SK-N-SH (cell line): ENCODE measurements around the gene ATP2C1. TPM values are rescaled to one million over a fixed set of nuclear protein-coding genes. Genes with fewer than 3 reads are reported as not detected.

Experiments used
- CTCF ChIA-PET: fragments of 300-600, 350-600 bp; formaldehyde crosslinking; extraction: SDS; loops from one replicate; lab custom pipeline; 2021; lab: Yijun Ruan, JAX
- POLR2A ChIA-PET: fragments of 350-600 bp; sonication (Branson Sonifier 250); formaldehyde crosslinking; extraction: SDS; loops from one replicate; lab custom pipeline; 2020; ENCODE audit warnings: antibody characterized with exemption, inconsistent platforms; lab: Yijun Ruan, JAX
- DNase-seq: peaks from one replicate; pipeline ENCODE4 v3.0.0; 2012
- H2AFZ ChIP-seq: fragments of 200-600 bp; sonication (generic); 2 replicates; pipeline ENCODE4 v1.8.1; 2016; ENCODE audit warnings: antibody characterized with exemption, mild to moderate bottlenecking, low read depth
- H3F3A ChIP-seq: fragments of 200-600 bp; sonication (generic); replicated peaks from 2 replicates; pipeline ENCODE3; 2016; ENCODE audit warnings: antibody characterized with exemption, mild to moderate bottlenecking; ENCODE audit not compliant: insufficient read depth
- H3K27ac ChIP-seq, 2 experiments: fragments of 200-500 bp in 1 of 2; fragments of 200-600 bp in 1 of 2; sonication (Bioruptor generic) in 1 of 2; sonication (generic), shearing (Covaris generic) in 1 of 2; 2 replicates each; pipeline versions ENCODE4 v1.5.1 to v1.6.1; 2014 to 2016; ENCODE audit warnings: low read depth in 2 of 2, inconsistent platforms in 1 of 2, low read length in 1 of 2, mild to moderate bottlenecking in 1 of 2, mixed read lengths in 1 of 2
- H3K27me3 ChIP-seq: fragments of 200-600 bp; sonication (generic), shearing (Covaris generic); 2 replicates; pipeline ENCODE4 v1.6.1; 2016; ENCODE audit warnings: mixed run types; ENCODE audit not compliant: insufficient read depth
- H3K36me3 ChIP-seq, 2 experiments: fragments of 200-500 bp in 1 of 2; fragments of 200-600 bp in 1 of 2; sonication (Bioruptor generic) in 1 of 2; sonication (generic) in 1 of 2; replicated peaks in 1 of 2; 2 replicates each; pipeline versions ENCODE3 to v1.5.1; 2014 to 2016; ENCODE audit warnings: low read length in 1 of 2, mild to moderate bottlenecking in 1 of 2; ENCODE audit not compliant: insufficient read depth in 2 of 2, control insufficient read depth in 1 of 2
- H3K4me1 ChIP-seq, 2 experiments: fragments of 200-500 bp in 1 of 2; fragments of 200-600 bp in 1 of 2; sonication (Bioruptor generic) in 1 of 2; sonication (generic), shearing (Covaris generic) in 1 of 2; 2 replicates each; pipeline versions ENCODE4 v1.5.1 to v1.6.1; 2014 to 2016; ENCODE audit warnings: low read depth in 1 of 2, low read length in 1 of 2, mixed run types in 1 of 2; ENCODE audit not compliant: insufficient read depth in 2 of 2, control insufficient read depth in 1 of 2
- H3K4me2 ChIP-seq: fragments of 200-600 bp; sonication (generic), shearing (Covaris generic); 2 replicates; pipeline ENCODE4 v1.6.1; 2017; ENCODE audit warnings: mixed run types
- H3K4me3 ChIP-seq, 2 experiments: fragments of 200-500 bp in 1 of 2; fragments of 200-600 bp in 1 of 2; sonication (Bioruptor generic) in 1 of 2; sonication (generic), shearing (Covaris generic) in 1 of 2; 2 replicates each; pipeline versions ENCODE4 v1.5.1 to v1.8.1; 2014 to 2016; ENCODE audit warnings: low read depth in 2 of 2, inconsistent platforms in 1 of 2, low read length in 1 of 2, mild to moderate bottlenecking in 1 of 2, mixed read lengths in 1 of 2, moderate library complexity in 1 of 2
- H3K79me2 ChIP-seq: fragments of 200-600 bp; sonication (generic); 2 replicates; pipeline ENCODE4 v1.8.1; 2017; ENCODE audit warnings: mild to moderate bottlenecking; ENCODE audit not compliant: insufficient read depth
- H3K9ac ChIP-seq: fragments of 200-600 bp; sonication (generic); 2 replicates; pipeline ENCODE4 v1.6.1; 2017; ENCODE audit warnings: mixed run types
- H3K9me2 ChIP-seq: fragments of 200-600 bp; sonication (generic); 2 replicates; pipeline ENCODE4 v1.6.1; 2017; ENCODE audit warnings: mixed run types
- H3K9me3 ChIP-seq: fragments of 200-600 bp; sonication (generic); 2 replicates; pipeline ENCODE4 v1.6.1; 2017; ENCODE audit warnings: mixed run types, mild to moderate bottlenecking, moderate library complexity
- H4K20me1 ChIP-seq: fragments of 200-600 bp; sonication (generic); 2 replicates; pipeline ENCODE4 v1.6.1; 2017; ENCODE audit warnings: mild to moderate bottlenecking, mixed run types; ENCODE audit not compliant: insufficient read depth
- CHD2 ChIP-seq: fragments of 150-350 bp; IDR thresholded peaks from 2 replicates; pipeline ENCODE4 v1.6.1; 2018; ENCODE audit warnings: low read length; ENCODE audit not compliant: partially characterized antibody
- ELF1 ChIP-seq: IDR thresholded peaks from 2 replicates; pipeline ENCODE4 v1.4.0; 2012
- FOXJ3 ChIP-seq: sonication (generic); formaldehyde crosslinking; IDR thresholded peaks from 2 replicates; pipeline ENCODE4 v1.5.1; 2020; ENCODE audit warnings: mild to moderate bottlenecking, missing genetic modification reagents
- IRF3 ChIP-seq: fragments of 150-350 bp; IDR thresholded peaks from 2 replicates; pipeline ENCODE4 v1.6.1; 2016; ENCODE audit warnings: mild to moderate bottlenecking, low read depth, low read length
- NFIC ChIP-seq: IDR thresholded peaks from 2 replicates; pipeline ENCODE4 v1.4.0; 2012; ENCODE audit warnings: borderline replicate concordance
- NRF1 ChIP-seq: IDR thresholded peaks from 2 replicates; pipeline ENCODE4 v1.6.1; 2012; ENCODE audit warnings: low read depth, mild to moderate bottlenecking, low read length
- POLR2AphosphoS5 ChIP-seq: IDR thresholded peaks from 2 replicates; pipeline ENCODE4 v1.6.1; 2012; ENCODE audit warnings: low read depth, low read length
- RCOR1 ChIP-seq: fragments of 150-350 bp; IDR thresholded peaks from 2 replicates; pipeline ENCODE4 v1.6.1; 2017; ENCODE audit warnings: antibody characterized with exemption, low read length
- REST ChIP-seq: IDR thresholded peaks from 2 replicates; pipeline ENCODE4 v1.6.1; 2012; ENCODE audit warnings: mild to moderate bottlenecking, low read depth, low read length, moderate library complexity
- RXRA ChIP-seq: IDR thresholded peaks from 2 replicates; pipeline ENCODE4 v1.4.0; 2012; ENCODE audit warnings: low read depth, mild to moderate bottlenecking, borderline replicate concordance
- SMC3 ChIP-seq: IDR thresholded peaks from 2 replicates; pipeline ENCODE4 v1.6.1; 2012; ENCODE audit warnings: low read depth, low read length, improper control_type of control experiment
- TAF1 ChIP-seq: IDR thresholded peaks from 2 replicates; pipeline ENCODE4 v1.6.1; 2012; ENCODE audit warnings: low read depth, mild to moderate bottlenecking, low read length, moderate library complexity, borderline replicate concordance
- TEAD4 ChIP-seq: IDR thresholded peaks from 2 replicates; pipeline ENCODE4 v1.4.0; 2012; ENCODE audit warnings: mild to moderate bottlenecking, borderline replicate concordance; ENCODE audit not compliant: insufficient read depth
- whole genome bisulfite sequencing: methylation state at CpG from one replicate; pipeline ENCODE4 v1.1.6; 2017; ENCODE audit warnings: low lambda C conversion rate; 5-methylcytosine and 5-hydroxymethylcytosine counted together
- polyA plus RNA-seq, 3 experiments: library from polyadenylated mRNA; depleted of rRNA; stranded (reverse); fragments of >200 nt; gene quantifications; 2 replicates each; pipeline ENCODE4 v1.2.3, GENCODE V29; 2012
- TF ChIP-seq, protein P1 (sequence below): fragments of 200-600 bp; sonication (generic); IDR thresholded peaks from 2 replicates; pipeline ENCODE4 v1.6.1; 2017; ENCODE audit warnings: antibody characterized with exemption, mild to moderate bottlenecking, moderate library complexity
- TF ChIP-seq, protein P2 (sequence below): fragments of 150-350 bp; IDR thresholded peaks from 2 replicates; pipeline ENCODE4 v1.6.1; 2017; ENCODE audit warnings: antibody characterized with exemption, low read length, low read depth, borderline replicate concordance

ATP2C1 gene
- polyA plus RNA-seq, 1 of the 3 experiments (the other 2 are of a cell fraction): 35.6 TPM

GRCh38 chr3:130851277-130851676 is 42.6 kb upstream of the ATP2C1 start:
- no peaks in the 10 kb centered on the region for H3K36me3 ChIP-seq
- H3K4me2 ChIP-seq: no peak overlapping the region
- no peaks in the 10 kb centered on the region for H4K20me1 ChIP-seq
- no peaks in the 10 kb centered on the region; the same call in 1 of the 2 replicates for H3K27me3 ChIP-seq
- TF ChIP-seq ELF1: no peak
- TF ChIP-seq RXRA: no peak
- TF ChIP-seq POLR2AphosphoS5: no peak
- no peak overlapping the region for H3K9ac ChIP-seq
- H3K9me2 ChIP-seq: no peaks in the 10 kb centered on the region
- peaks cover 5 to 22% of the 10 kb centered on the region in 2 experiments; a peak in 3 of 4 replicates for H3K4me1 ChIP-seq
- no peaks in the 10 kb centered on the region for H3F3A ChIP-seq
- no peak overlapping the region for H3K4me3 ChIP-seq
- H2AFZ ChIP-seq: no peak overlapping the region
- POLR2A ChIA-PET: no interaction called here
- CTCF ChIA-PET: interaction anchor here (0.8 to 2.4 kb wide), 2 partner anchors 41 to 91 kb away, joined by 3 to 13 read pairs; no protein-coding TSS in a partner anchor
- DNase-seq: no peak
- no peaks in the 10 kb centered on the region for H3K79me2 ChIP-seq
- H3K27ac ChIP-seq: no peak overlapping the region
- no peaks in the 10 kb centered on the region for H3K9me3 ChIP-seq

DNA sequence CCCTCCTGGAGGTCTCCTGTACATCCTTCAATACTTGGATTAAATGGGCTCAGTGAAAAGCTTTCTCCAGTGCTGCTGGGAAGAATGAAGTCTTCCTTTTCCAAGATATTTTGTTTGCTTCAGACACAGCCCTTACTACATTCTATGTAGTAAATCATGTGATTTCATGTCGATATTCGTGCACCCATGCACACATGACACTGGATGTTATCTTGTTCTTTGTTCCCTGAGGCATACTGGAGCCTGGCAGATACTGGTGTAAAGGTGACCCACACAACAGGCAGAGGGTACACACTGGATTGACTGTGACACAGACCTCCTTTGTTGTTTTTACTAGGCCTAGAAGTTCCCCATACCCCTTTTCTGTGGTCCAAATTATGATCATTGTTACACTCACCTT is 40.3 kb upstream of the ATP2C1 start:
- no peak overlapping the region; a peak in 1 of 4 replicates for H3K27ac ChIP-seq
- ChIA-PET POLR2A (no interaction called here), CTCF (interaction anchor here (0.6 to 2.0 kb wide), 2 partner anchors 39 to 54 kb away, joined by 3 to 5 read pairs; no protein-coding TSS in a partner anchor)
- no peak for DNase-seq
- WGBS: 0% methylated on average over 2 of the region's 2 CpGs
- no peak overlapping the region for H2AFZ ChIP-seq
- H3K9ac ChIP-seq: no peak overlapping the region
- no peaks in the 10 kb centered on the region for H3K9me3 ChIP-seq
- no peaks in the 10 kb centered on the region; the same call in 1 of the 2 replicates for H3K27me3 ChIP-seq
- TF ChIP-seq NRF1: no peak
- no peak for TF ChIP-seq REST
- no peak for TF ChIP-seq IRF3
- TF ChIP-seq CHD2: no peak
- TF ChIP-seq, protein P1, sequence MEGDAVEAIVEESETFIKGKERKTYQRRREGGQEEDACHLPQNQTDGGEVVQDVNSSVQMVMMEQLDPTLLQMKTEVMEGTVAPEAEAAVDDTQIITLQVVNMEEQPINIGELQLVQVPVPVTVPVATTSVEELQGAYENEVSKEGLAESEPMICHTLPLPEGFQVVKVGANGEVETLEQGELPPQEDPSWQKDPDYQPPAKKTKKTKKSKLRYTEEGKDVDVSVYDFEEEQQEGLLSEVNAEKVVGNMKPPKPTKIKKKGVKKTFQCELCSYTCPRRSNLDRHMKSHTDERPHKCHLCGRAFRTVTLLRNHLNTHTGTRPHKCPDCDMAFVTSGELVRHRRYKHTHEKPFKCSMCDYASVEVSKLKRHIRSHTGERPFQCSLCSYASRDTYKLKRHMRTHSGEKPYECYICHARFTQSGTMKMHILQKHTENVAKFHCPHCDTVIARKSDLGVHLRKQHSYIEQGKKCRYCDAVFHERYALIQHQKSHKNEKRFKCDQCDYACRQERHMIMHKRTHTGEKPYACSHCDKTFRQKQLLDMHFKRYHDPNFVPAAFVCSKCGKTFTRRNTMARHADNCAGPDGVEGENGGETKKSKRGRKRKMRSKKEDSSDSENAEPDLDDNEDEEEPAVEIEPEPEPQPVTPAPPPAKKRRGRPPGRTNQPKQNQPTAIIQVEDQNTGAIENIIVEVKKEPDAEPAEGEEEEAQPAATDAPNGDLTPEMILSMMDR: no peak
- no peak for TF ChIP-seq TEAD4
- TF ChIP-seq ELF1: no peak
- no peak for TF ChIP-seq RCOR1
- no peak for TF ChIP-seq TAF1
- TF ChIP-seq NFIC: no peak
- TF ChIP-seq, protein P2, sequence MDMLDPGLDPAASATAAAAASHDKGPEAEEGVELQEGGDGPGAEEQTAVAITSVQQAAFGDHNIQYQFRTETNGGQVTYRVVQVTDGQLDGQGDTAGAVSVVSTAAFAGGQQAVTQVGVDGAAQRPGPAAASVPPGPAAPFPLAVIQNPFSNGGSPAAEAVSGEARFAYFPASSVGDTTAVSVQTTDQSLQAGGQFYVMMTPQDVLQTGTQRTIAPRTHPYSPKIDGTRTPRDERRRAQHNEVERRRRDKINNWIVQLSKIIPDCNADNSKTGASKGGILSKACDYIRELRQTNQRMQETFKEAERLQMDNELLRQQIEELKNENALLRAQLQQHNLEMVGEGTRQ: no peak
- no peak for TF ChIP-seq FOXJ3 (CRISPR knock-in tag)
- TF ChIP-seq SMC3: no peak
- H4K20me1 ChIP-seq: no peaks in the 10 kb centered on the region
- H3K9me2 ChIP-seq: no peaks in the 10 kb centered on the region
- H3K4me3 ChIP-seq: no peak overlapping the region
- no peak overlapping the region for H3K4me2 ChIP-seq
- no peaks in the 10 kb centered on the region for H3K79me2 ChIP-seq
- peaks cover 5 to 22% of the 10 kb centered on the region in 2 experiments; a peak in 3 of 4 replicates for H3K4me1 ChIP-seq
- H3K36me3 ChIP-seq: no peaks in the 10 kb centered on the region
- no peaks in the 10 kb centered on the region for H3F3A ChIP-seq
